AML-193 (cell line): ENCODE data around the gene ALKBH1.
"Not testable (repeated sequence)": the region's sequence is repeated elsewhere in the genome, so short reads cannot be mapped to it uniquely, and the experiment has no call there.

Source experiments
- DNase-seq, 2 experiments: peaks; one replicate each; lab custom pipeline; 2025; lab: John Stamatoyannopoulos, UW

Gene ALKBH1

GRCh38 chr14:77673193-77673592 lies 34.6 kb downstream of the ALKBH1 start:
- no peak for DNase-seq

GRCh38 chr14:77667331-77667730 lies 40.5 kb downstream of the ALKBH1 start:
- DNase-seq: no peak

GRCh38 chr14:77663293-77663692 lies 44.5 kb downstream of the ALKBH1 start:
- no peak for DNase-seq

GRCh38 chr14:77661562-77661961 lies 46.3 kb downstream of the ALKBH1 start:
- DNase-seq: not testable (repeated sequence)

- no peak for DNase-seq
Measured at GRCh38 chr14:77660754-77661153, 47.1 kb downstream of the ALKBH1 start.

- DNase-seq: peak; percentile 80 to 84
Measured at GRCh38 chr14:77659831-77660230, 48.0 kb downstream of the ALKBH1 start.

- DNase-seq: no peak
Measured at GRCh38 chr14:77657280-77657679, 50.5 kb downstream of the ALKBH1 start.

GRCh38 chr14:77654001-77654441 lies 53.8 kb downstream of the ALKBH1 start:
- DNase-seq: no peak

- no peak for DNase-seq
Measured at GRCh38 chr14:77649326-77649725, 58.5 kb downstream of the ALKBH1 start.

GRCh38 chr14:77648520-77649200 lies 59.2 kb downstream of the ALKBH1 start:
- DNase-seq: no peak

GRCh38 chr14:77647853-77648252 lies 60.0 kb downstream of the ALKBH1 start:
- DNase-seq: no peak

- DNase-seq: no peak
Measured at GRCh38 chr14:77646907-77647306, 60.9 kb downstream of the ALKBH1 start.

- no peak for DNase-seq
Measured at GRCh38 chr14:77645520-77646230, 62.1 kb downstream of the ALKBH1 start.

- no peak for DNase-seq
Measured at GRCh38 chr14:77642407-77642806, 65.4 kb downstream of the ALKBH1 start.

GRCh38 chr14:77641534-77642341 lies 66.1 kb downstream of the ALKBH1 start:
- DNase-seq: peak; percentile 83 to 85

GRCh38 chr14:77640756-77641533 lies 66.9 kb downstream of the ALKBH1 start:
- no peak for DNase-seq

- DNase-seq: no peak
Measured at GRCh38 chr14:77638771-77639171, 69.1 kb downstream of the ALKBH1 start.

- DNase-seq: not testable (repeated sequence)
Measured at GRCh38 chr14:77635869-77636268, 72.0 kb downstream of the ALKBH1 start.

GRCh38 chr14:77635466-77635865 lies 72.4 kb downstream of the ALKBH1 start:
- DNase-seq: not testable (repeated sequence)

- DNase-seq: no peak
Measured at GRCh38 chr14:77630111-77630510, 77.7 kb downstream of the ALKBH1 start.

- no peak for DNase-seq
Measured at GRCh38 chr14:77625360-77625759, 82.5 kb downstream of the ALKBH1 start.

- no peak for DNase-seq
Measured at GRCh38 chr14:77623201-77623600, 84.6 kb downstream of the ALKBH1 start.
